Measurements from ENCODE around the gene GPR82.
"Not testable (repeated sequence)": the region's sequence is repeated elsewhere in the genome, so short reads cannot be mapped to it uniquely, and the experiment has no call there.

The GPR82 gene, protein sequence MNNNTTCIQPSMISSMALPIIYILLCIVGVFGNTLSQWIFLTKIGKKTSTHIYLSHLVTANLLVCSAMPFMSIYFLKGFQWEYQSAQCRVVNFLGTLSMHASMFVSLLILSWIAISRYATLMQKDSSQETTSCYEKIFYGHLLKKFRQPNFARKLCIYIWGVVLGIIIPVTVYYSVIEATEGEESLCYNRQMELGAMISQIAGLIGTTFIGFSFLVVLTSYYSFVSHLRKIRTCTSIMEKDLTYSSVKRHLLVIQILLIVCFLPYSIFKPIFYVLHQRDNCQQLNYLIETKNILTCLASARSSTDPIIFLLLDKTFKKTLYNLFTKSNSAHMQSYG

DNA sequence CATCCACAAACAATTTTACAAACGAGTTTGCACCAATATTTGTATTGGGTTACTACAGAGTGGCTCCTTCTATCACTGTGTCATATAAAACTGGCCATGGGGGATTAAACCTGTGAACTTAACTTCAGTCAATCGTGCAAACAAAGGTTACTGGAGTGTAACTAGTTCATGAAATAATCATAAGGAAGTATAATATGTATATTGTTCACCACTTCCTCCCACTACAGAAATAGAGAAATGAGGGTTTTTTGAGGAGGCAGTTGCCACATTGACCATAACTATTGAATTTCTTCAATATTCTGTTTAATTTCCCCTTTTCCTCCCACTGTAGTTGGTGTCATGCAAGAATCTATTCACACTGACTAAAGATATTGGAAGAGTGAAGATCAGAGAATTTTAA is at the start of gene GPR82:
Gene GPR82 (plus strand): TSS at position 356 of the 400 bp plus-strand sequence. CDS start 2,846 bp downstream, outside the sequence.
- DNase-seq = no peak

DNA sequence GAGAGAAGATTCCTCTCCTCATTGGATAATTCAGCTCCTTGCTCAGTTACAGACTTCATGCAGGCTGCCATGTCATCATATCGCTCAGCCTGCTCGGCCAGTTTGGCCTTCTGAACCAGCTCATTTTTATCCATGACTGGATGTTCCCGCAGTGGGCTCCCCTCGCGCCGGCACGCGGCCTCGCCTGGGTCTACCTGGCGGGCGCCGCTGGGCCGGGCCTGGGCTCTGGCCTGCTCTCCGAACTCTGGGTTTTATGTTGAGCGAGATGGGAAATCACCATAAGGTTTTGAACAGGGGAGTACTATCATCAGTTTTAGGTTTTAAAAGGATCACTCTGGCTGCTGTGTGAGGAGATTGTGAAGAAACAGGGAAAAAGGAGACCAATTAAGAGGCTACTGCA is 47.6 kb upstream of the GPR82 start:
- not testable (repeated sequence) for DNase-seq

DNA sequence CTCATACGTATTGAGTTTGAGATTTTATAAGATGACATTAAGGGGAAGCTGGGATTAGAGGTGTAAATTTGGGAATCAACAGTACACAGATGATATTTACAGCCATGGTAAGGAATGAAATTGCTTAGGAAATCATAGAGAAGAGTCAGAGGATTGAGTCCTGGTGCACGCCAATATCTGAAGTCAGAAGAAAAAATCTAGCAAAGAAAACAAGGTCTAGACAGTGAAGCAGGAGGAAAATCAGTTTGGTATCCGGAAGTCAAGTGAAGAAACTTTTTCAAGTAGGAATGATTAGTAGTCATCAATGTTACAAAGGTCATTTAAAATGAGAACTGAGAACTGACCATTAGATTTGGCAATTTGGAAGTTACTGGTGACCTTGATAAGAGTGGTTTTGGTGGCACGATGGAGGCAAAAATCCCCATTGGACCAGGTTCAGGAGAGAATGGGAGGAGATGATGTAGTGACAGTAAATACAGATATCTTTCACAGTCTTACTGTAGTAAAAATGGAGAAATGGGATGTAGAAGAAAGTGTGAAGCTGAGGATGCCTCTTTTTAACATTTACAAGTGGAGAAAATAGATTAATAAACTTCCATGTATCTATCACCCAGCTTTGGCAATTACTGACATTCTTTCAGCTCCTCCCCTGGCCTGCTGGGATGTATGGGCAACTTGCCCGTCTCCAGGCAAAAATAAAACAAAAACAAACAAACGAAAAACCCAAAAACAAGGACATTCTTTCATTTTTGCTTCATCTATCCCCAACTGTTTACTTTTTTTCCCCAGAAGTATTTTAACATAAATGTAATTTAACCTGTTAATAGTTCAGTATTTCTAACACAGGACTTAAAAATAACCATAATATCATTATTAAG is 46.6 kb upstream of the GPR82 start:
- DNase-seq = no peak

DNA sequence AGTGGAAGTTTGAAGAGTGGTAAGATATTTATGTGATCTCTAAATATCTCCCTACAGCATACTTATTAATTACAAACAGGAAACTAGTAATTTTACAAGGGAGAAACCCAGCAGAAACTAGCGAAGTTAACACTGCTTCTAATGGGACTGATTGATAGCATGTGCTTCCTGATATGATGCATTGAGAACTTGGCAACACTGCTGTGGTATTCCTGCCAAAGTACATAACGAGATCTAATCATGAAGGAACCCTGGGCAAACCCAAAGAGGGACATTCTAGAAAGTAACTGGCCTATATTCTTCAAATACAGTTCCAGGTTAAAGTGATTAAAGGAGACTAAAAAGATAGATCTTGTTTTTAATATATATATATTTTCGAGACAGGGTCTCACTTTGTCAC is 39.8 kb upstream of the GPR82 start:
- DNase-seq = no peak

DNA sequence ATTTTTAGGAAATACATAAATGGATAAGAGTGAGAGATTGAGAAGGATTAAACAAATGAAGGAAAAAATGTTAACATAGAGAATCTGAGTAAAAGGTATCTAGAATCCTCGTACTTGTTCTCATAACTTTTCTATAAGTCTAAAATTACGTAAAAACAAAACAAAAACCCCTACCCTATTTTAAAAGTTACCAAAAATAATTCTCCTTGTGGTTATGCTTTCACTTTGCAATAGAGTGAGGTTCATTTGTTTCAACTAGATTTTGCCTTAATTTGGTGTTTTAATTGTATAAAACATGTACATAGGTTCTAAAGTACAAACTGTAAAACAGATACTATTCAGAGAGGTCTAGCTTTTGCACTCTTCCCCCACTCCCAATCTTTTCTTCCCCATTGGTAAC is 39.0 kb upstream of the GPR82 start:
- DNase-seq = no peak

DNA sequence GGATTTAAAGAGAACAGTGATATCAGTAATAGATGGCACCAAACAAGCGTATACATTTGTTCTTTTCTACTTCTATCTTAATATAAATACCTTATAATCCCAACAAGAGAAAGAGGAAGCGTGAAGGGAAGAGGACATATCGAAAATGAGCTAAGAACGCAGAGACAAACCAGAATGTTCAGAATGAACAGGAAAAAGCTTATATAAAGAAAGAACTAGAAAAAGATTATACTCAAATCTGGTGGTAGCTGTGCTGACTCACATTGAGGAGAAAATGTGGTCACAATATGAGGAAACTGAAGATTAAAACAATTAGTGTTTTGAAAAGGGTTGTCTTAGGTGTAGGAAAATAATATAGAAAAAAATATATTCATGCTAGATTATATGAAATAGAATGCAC is 37.2 kb upstream of the GPR82 start:
- DNase-seq = no peak

DNA sequence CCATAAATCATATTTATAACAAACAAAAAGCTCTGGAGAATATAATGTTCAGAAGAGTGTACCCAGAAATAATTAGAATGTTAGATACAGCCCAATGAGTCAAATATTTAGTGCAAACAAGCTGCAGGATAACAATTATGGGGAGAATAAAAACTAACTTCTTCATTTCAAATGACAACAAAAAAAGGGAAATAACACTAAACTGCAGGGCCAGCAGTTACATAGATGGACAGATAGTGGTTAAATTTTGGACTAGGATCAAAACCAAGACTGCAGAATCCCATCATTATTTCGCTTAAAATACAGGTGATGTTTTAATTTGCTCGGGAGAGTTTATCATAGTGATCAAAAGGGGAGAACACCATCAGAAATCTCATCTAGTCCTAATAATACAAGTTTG is 35.8 kb upstream of the GPR82 start:
- no peak for DNase-seq

DNA sequence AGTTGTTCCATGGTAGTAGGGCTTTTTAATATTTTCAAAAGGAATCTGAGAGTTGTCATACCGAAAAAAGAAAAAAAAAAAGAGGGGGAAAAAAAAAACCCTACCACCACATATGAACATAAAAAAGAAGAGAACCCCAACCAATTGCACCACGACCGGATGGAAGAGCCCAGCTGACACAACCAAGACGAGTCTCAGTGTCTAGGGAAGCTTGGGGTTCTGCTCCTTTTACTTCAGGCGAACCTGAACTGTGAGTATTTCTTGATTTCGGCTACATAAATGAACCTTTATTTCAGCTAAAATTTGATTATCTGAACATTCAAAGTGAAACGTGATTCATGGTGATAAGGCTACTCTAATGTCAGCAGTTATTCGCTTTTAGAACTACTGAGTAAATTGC is 35.1 kb upstream of the GPR82 start, which contains the start of gene GPR34:
Gene GPR34 (plus strand): TSS at position 139 of the 400 bp plus-strand sequence. CDS start 6,661 bp downstream, outside the sequence.
- peak in 1 of 2 donors; percentile 27 for DNase-seq

DNA sequence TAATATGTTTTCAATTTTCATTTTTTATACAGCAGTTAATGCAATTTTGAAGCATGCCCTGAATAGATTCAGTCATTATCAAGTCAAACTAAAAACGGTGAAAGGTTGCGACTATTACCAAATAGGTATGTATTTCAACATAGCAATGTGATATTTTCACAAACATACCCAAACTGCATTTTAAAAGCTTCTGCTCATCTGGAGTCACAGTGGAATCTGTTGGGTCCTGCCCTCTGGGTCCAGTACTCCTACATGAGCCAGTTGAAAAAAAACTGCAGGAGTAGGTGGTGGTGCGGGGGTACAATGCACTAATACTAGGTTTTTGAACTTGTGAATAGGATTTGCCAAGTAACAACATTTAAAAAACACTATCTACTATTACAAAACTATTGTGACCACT is 34.3 kb upstream of the GPR82 start:
- DNase-seq = no peak

DNA sequence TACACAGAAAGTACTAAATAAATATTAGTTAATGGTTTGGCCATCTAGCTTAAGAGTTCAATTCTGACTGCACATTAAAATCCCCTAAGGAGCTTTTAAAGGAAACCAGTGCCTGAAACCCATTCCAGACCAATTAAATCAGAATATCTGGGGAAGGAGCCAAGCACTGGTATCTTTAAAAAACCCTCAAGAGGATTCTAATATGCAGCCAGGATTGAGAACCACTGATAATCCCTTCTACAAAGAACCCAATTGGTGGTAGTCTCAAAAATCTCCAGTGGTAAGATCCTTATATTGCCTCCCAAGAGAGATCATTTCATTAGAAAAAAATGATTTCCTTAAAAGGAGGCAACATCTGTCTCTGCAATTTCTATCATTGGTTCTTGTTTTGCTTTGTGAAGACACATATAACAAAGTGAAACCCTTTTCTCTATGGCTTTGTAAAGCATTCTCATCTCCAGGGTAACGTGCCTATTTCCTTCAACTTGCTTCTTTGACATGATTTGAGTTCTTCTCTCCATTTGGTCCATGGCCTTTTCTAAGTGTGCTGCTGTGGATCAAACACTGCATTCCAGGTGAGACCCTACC is 31.7 kb upstream of the GPR82 start:
- no peak for DNase-seq

DNA sequence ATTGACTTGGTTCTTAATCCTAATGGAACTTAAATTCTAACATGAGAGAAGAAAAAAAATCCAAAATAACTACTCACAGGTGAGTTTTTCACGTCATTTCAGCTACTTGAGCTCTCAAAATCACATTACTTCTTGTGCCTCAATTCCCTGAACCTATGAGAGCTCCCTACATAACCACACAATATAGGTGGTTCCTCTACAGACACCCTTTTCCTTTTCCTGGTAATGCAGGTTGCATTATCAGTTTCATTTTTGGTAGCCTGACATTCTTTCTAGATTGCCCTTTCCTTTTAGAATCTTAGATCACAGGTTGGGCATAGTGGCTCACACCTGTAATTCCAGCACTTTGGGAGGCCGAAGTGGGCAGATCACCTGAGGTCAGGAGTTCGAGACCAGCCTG is 31.0 kb upstream of the GPR82 start:
- peak in 1 of 2 donors; percentile 26 for DNase-seq

DNA sequence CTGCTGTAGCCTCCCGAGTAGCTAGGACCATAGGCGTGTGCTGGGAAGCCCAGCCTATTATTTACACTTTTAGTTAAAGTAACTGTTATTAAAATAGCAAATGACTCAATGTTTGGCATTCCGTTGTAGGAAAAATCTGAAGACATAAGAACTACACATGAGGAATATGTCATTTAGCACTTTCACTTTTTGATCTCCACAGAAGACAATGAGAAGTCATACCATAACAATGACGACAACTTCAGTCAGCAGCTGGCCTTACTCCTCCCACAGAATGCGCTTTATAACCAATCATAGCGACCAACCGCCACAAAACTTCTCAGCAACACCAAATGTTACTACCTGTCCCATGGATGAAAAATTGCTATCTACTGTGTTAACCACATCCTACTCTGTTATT is 28.6 kb upstream of the GPR82 start:
- peak in 1 of 2 donors; percentile 48 for DNase-seq

DNA sequence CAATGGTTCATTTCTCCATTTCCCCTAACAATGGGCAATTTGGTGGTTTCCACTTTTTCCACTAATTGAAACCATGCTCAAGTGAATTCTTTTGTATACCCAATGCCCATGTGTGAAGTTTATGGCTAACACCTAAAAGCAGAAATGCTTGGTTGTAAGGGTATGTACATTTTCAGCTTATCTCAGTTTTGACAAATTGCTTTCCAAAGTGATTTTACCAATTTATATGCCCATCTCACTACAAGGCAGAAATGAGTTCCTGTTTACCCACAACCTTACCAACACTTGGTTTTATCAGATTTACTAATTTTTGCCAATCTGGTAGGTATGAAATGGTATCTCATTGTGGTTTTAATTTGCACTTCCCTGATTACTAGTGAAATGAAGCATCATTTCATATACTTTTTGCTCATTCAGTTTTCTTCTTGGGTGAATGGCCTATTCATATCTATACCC is 20.4 kb upstream of the GPR82 start:
- peak in 1 of 2 donors; percentile 8 for DNase-seq

DNA sequence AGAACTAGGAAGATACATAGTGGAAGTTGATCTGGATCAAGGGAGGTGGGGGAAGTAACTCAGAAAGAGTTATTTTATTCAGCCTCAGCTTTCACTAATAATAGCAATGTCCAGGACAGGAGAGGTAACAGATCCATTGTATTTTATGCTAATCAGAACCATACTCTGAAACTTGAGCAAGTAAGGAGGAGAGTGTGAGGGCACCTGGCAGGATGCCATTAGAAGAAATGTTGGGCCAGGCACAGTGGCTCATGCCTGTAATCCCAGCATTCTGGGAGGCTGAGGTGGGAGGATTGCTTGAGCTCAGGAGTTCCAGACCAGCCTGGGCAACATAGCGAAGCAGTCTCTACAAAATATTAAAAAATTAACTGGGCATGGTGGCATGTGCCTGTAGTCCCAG is 18.9 kb upstream of the GPR82 start:
- DNase-seq = no peak

DNA sequence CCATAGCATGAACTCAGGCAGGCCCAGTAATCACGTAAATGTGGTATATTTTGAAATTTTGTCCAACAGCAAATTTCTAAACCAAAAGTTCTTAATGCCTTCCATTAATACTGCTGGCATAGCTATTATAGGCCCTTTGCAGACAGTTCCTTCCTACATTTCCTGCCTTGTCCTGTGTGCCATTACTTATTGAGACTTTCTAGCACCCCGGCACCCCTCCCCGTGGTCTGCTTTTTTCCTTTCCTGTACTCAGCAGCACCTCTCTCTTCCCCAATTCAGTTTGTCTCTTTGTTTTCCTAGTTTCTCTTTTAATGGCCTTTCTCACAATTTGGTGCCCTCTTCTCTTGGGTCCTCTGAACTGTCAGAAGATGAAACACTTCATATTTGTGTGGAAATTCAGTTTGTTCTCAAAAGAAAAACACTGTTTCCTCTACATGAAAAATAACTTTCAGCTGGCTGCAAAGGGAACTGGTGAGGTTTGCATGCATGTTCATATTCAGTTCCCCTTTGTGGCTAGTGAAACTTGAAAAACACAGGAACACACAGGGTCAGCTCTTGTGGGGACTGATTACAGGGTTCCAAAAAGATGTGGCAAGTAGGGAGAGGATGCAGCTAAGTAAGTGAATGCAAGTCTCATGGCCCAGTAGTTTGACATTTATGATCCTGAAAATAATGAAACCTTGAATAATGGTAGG is 18.2 kb upstream of the GPR82 start:
- DNase-seq = peak in 1 of 2 donors; percentile 6

DNA sequence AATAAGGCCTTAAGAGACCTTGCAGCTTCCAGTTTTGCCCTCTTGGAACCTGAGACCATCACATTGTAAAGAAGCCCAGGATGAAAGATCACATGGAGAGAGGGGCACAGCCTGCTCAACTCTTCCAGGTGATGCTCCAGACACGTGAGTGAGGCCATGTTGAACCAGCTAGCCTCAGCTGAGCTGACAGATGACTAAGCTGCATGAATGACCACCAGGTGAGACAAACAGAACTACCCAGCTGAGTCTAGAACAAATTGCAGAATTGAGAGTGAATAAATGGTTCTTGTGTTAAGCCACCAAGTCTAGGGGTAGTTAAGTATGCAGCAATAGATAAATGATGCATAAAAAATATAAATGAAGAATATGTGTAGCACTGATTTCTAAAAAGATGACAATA is 16.8 kb upstream of the GPR82 start:
- no peak for DNase-seq

DNA sequence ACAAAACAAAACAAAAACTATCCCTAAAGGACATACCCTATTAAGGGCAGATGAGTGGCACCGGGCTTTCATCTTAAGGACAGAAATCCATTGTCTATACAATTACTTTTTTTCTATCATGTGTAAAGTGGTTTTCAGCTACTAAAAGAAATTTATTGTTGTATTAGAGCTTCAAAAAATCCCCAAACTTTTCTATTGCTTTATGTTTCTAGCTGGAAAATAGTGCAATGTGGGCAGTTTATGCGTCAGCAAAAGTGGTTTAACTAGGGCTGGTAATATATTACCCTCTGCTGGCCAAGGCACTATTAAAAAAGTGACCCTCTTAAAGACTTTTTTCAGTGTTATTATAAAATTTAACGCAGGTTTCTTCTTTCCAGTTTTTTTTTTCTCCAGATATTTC is 15.5 kb upstream of the GPR82 start:
- DNase-seq = no peak

DNA sequence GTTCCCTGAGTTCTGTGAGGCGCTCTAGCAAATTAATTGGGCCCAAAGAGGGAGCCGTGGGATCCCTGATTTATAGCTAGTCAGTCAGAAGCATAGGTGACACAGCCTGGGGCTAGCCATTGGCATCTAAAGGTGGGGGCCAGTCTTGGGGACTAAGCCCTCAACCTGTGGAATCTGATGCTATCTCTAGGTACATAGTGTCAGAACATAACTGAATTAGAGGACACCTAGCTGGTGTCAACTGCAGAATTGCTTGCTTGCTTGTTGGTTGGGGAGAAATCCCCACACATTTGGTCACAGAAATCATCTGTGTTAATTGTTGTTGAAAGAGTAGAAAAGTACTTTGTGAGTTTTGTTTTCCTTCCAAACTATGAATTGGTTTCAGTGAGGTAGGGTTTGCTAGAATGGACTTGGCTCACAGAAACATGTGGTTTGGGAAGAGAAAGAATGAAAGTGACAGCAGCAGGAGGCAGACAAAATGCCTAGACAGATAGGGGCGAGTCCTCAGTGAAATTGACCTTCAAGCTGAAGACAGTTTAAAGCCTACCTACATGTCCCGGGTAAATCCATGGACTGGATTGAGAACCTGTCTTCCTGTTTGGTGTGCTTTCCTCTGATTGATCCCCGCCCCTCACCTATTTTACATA is 12.8 kb upstream of the GPR82 start:
- no peak for DNase-seq

DNA sequence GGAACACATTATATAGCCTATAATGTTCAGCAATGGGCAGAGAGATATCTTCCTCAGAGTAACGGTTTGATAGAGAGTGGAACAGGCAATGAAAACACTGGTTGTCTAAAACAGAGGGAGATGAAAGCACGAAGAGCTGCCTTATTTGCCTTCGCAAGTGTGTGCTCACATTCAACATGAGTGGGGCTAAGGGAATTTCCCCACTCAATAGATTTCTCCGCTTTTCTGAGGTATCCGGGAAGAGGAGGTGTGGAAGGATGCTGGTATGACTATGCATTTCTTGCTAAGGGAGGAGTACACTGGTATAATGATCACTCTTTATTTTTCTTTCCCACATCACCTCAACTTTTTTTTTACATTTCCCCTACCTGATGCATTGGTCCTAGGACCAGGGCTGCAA is 7.8 kb upstream of the GPR82 start:
- DNase-seq = no peak

DNA sequence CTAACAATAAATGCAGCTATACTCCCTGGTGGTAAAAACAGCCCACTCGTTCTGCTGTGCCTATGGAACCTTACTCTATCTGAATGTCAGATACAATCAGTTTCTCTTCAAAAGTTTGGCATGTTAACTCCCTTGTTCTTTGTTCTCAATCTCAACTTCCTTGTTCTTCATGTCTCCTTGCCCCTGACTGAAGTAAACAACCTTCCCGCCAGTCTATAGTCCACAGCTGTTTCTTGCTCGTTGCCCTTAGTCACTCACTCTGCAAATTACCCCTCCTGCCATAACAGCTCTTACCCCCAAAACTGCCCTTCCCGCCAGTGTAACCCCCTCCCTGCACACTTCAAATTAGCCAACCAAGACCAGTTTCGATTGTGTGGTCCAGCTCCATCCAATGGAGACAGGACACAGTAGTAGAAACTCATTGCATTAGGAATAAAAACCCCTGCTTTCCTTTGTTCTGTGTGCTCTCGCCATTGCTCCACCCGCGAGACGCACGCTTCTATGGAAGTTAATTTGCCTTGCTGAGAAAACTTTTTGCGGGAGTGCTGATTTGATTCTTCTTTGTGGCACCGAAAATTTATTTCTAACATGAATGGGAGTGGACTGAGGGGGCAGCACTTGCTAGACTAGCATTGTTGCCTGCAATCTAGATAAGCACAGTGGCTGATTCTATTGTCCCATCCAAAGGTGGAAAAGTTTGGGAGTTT is 7.1 kb upstream of the GPR82 start:
- no peak for DNase-seq

DNA sequence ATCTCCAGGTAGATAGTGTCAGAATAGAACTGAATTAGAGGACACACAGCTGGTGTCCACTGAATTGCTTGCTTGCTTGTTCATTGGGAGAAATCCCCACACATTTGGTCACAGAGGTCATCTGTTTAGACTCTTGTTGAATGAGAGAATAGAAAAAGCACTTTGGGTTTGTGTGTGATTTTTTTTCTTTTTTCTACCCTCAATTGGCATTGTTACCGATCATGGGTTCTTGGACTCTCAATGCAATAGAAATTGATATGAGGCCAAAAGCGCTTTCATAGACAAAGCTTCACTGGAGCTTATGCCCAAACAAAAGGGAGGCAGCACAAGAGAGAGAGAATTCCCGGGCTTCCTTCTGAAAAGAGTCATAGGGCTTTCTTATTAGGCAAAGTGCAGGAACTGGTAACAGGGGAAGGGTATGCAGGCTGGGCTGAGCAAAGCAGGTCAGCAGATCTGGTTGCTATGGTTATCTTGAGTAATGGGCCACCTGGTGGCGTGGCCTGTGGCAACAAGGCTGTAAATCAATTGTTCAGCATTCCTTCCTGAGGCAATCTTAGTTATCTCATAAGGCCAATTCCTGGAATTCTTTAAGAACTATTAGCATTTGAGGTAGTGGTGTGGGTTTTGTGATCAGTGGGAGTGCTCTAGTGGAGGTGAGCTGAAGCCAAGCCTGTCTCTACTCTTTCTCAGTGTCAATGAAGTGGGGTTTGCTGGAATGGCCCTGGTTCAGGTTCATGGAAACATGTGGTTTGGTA is 5.3 kb upstream of the GPR82 start:
- DNase-seq = no peak
